Fibroblast of skin of abdomen (primary cell): ENCODE data around the gene BEND5.

Experiments
- DNase-seq: peaks from one replicate; pipeline ENCODE4 v3.0.0-alpha.2; 2013

BEND5 gene

GRCh38 chr1:48761986-48762385, 14.7 kb downstream of the BEND5 start:
- peak; percentile 58 for DNase-seq

DNA sequence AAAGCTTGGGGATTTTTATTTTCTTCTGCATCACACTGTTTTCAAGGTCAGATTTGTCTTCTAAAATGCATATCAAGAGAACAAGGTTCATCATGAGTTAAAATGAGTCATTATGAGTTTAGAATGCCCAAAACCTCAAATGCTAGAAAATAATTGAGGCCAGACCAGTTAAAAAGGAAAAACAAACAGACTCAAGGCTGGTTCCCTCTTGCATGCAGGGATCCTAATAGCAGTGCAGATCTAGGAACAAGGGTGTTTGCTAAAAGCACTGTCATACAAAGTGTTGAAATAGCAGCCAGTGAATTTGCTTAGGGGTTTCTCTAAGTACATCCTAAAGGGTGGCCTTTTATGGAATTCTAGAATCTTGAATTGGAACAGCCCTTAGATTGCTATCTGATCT, 15.3 kb downstream of the BEND5 start:
- DNase-seq = peak; percentile 74

DNA sequence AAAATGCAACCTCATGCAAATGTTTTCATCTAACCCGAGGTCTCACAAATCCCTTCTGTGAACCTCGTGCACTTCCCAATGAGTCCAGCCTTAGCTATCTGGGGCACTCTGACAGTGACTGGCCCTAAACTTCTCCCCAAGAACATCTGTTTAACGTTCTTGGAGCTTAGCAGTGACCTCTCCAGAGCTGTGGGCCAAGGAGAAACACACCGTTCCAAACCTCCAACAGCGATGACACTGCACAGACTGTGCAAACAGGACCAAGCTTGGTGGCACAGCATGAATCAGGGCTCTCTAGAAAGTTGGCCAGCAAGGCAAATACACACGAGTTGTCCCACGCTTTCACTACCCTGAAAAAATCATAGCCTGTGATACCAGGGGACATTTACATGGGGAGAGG, 15.8 kb downstream of the BEND5 start:
- no peak for DNase-seq

GRCh38 chr1:48758976-48759375, 17.7 kb downstream of the BEND5 start:
- no peak for DNase-seq

- DNase-seq = no peak
Observed at GRCh38 chr1:48757363-48757762, 19.3 kb downstream of the BEND5 start.

DNA sequence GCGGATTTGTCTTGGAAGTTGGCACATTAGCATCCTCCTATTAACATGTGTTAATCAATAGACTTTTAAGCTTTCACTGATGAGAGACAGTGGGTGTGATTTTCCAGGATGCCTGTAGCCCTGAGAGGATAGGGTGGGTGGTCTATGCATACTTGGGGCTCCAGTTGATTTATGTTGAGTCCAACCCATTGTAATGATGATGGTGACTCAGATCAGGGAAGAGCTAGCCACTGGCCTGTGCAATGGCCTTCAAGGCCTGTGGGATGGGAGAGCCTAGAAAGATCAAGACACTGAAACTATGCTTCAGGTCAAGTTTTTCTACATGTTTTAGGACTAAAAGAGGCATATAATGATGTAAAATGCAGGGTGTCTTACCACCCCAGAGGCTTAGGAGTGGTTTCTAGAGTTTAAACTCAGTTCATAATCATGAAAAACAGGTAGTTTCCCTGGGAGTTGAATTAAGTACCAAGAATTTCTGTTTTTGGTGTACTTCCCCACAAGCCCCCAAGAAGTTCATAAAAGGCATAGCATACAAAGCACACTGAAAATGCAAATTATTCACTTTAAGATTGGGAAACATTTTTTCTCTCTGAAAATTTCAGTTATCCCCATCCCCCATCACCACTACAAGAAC, 19.9 kb downstream of the BEND5 start:
- no peak for DNase-seq

DNA sequence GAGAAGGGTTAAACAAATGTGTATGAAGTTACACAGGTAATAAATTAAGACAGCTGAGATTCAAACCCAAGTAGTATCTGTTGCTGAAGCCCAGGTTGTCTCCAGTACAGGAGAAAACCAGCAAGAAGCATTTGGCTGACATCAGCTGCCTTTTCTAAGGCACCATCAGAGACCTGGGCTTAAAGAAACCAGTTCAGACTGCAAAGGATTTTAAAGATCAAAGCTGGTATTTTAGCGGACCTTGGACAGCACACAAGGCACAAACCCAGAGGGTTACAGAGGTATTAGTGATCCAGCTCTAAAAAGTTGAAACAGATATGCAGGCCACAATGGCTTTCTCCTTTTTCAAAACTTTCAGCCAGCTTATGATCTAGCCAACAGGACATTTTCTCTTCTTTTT, 23.4 kb downstream of the BEND5 start:
- no peak for DNase-seq

- DNase-seq = no peak
Observed at GRCh38 chr1:48750109-48750508, 26.6 kb downstream of the BEND5 start.

- DNase-seq = no peak
Observed at GRCh38 chr1:48749068-48749467, 27.6 kb downstream of the BEND5 start.

GRCh38 chr1:48746906-48747305, 29.8 kb downstream of the BEND5 start:
- no peak for DNase-seq

DNA sequence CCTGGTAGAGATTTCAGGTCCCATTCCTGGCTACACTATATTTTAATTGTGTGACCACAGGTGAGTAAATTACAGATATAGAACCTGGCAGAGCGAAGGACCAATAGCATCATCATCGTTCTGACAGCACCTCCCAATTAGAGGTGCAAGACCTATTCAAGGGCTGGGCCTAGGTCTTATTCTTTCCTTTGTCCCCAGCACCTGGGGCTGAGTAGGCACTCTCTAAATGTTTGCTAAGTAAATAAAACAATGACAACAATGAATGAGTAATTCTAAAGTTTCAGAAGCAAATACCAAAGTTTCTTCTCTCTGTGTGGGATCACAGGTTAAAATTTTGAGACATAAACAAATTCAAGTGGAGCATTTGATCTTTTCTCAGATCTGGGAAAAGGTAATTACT, 32.7 kb downstream of the BEND5 start:
- DNase-seq = no peak

GRCh38 chr1:48743480-48743879, 33.2 kb downstream of the BEND5 start:
- no peak for DNase-seq

GRCh38 chr1:48741380-48741779, 35.3 kb downstream of the BEND5 start:
- DNase-seq = no peak

- DNase-seq = no peak
Observed at GRCh38 chr1:48740621-48741020, 36.1 kb downstream of the BEND5 start.

- DNase-seq = no peak
Observed at GRCh38 chr1:48739091-48739490, 37.6 kb downstream of the BEND5 start.

DNA sequence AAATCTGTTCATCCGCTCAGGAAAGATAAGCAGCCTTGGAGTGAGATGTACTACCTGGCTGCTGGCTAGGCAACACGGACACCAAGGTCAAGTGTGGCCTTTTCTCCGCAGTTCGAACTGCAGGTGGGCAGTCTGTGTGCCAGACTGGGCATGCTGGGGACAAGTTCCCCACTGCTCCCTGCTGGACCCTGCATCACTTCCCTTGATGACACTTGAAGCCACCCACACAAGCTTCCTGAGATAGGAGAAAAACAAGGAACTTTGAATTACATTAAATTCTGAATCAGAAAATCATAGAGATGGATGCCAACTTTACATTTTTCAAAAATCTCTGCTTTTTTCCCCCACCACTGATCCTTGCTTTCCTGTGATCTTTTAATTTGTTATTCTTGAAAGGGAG, 38.3 kb downstream of the BEND5 start:
- DNase-seq = no peak

DNA sequence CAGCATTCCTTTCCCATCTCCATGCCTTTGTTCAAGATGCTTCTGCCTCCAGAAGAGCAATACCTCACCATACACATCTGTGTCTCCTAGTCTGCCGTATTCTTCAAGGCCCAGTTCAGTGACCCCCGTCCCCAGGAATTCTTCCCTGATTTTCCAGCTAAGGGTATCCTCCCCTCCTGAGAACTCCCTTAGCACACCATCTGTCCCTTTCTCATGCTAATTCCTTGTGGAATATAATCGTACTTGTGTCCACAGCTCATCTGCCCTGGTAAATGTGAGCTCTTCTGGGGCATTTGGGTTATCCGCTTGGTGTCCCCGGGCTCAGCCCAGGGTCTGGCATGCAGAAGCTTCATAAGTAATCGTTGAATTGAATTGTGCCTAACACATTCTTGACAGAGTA, 40.9 kb downstream of the BEND5 start:
- DNase-seq = no peak

- no peak for DNase-seq
Observed at GRCh38 chr1:48730164-48730910, 46.4 kb downstream of the BEND5 start.

DNA sequence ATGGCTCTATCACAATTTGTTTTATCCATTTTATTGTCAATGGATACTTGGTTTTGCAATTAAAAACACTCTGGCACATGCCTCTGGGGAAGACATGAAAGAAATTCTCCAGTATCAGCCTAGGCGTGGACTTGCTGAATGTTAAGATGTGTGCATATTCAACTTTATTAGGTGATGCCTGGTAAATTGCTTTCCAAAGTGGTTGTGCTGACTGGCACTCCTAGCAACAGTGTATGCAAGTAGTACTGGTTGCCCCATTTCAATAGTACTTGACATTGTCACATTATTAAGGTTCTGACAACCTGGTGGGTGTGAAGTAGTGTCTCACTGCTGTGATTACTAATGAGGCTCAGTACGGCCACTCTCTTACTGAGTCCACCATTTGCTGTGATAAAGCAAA, 48.1 kb downstream of the BEND5 start:
- DNase-seq = no peak

DNA sequence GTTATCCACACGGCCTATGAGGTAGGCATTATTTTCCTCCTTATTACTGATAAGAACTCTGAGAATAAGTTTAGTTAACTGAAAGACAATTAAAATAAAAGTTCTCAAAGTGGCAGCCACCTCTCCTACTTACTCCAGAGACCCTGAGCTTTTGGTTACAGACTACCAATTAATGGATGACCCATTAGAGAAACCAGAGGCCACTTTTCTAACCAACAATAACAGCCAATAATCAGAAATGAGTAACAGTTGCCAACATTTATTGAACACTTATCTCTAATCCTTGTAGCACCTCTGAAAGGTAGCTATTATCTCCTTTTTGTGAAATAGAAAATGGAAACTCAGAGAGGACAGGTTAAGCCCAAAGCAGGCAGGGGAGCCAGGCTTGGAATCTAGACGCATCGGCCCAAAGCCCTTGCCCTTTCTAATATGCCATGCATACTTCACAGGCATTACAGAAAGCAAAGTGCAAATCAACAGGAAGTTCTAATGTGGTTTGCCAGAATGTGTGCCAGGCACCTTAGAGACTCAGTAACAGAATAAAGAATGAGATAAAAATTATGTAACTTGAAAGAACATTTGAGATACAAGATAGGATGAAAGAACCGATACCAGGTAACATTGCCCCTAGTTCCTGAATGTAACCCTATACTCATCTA, 50.0 kb downstream of the BEND5 start:
- no peak for DNase-seq

- no peak for DNase-seq
Observed at GRCh38 chr1:48726139-48726538, 50.6 kb downstream of the BEND5 start.

DNA sequence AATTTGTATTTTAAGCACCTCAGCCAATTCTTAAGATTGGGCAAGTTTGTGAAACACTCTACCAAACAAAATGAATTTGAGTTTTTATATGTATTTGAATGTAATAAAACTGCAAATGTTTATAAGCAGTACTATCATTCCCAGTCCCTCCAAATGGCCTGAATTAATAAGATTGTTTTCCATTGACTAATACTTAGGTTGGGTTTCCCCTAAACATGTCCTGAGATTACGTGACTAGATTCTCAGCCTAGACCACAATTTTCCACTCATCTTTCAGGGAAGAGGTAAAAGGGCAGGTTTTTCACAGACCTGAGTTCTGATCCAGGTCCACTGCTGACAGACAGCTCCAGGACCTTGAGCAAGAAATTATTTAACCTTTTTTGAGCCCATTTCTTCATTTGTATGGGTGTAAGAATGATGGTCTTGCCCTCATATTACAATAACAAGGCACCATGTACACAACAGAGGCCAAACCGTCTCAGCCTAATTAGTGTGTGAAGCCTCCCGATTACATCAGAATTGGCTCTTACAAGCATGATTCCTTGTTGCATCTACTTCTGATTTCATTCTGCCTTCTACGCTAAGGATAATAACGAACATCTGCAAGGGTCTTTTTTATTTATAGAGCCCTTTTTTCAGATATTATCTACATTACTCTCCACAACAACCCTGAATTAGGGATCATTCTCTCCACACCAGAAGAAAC, 51.2 kb downstream of the BEND5 start:
- peak; percentile 14 for DNase-seq

DNA sequence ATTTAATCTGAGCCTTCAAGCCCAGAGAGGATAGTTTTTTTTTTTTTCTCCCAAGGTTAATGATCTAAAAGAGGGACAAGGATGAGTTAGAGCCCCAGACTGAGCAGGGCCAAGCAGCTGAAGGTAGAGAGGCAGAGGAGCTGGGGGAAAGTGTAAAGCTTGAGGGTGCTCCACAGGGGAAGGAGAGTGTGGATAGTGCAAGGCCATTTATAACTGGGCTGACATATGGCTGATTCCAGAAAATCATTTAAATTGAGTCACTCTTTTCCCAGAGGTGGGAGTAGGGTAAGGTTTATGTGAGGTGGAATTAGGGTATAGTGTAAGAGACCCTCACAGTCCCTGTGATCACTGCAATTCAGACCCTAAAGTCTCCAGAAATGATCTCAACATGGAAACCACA, 55.8 kb downstream of the BEND5 start:
- DNase-seq = no peak
